GM12891 (cell line): ENCODE measurements around the gene P2RY8.

Experiments used
- POLR2A ChIP-seq: IDR thresholded peaks from 2 replicates; pipeline ENCODE4 v1.6.1; 2011; ENCODE audit warnings: low read depth, low read length, control low read depth
- TAF1 ChIP-seq: IDR thresholded peaks from 2 replicates; pipeline ENCODE4 v1.6.1; 2011; ENCODE audit warnings: low read depth, low read length, control low read depth

DNA sequence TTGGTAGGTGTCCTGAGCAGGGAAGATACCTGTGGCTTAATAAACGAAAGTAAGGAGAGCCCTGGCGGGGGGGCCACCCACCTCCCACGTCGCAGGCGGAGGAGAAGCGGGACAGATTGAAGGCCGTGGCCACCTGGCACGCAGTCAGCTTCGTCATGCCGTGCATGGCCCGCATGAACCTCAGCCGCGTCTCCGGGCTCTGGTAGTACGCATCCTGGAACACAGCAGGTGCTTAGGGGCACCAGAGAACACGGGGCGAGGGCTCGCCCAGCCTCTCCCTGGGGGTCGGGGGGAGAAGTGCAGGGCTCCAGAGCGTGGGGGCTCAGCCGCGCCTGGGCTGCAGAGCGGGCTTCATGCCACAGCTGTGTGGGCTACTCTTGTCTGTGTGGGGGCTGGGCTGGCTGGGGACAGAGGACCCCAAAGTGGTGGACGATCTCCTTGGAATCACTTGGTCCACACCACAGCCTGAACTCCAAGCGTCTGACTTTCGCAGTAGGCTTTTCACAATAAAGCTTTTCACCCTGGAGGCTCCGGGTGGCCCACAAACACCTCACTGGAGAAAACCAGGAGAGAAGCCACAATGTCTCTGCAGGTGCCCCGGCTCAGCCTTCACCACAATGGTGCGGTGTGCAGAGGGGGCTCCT is 118.0 kb downstream of the P2RY8 start:
- TF ChIP-seq POLR2A (no peak), TAF1 (no peak)
